Kidney (tissue), 22 donors: ENCODE measurements around the gene PCIF1. TPM values are rescaled to one million over a fixed set of nuclear protein-coding genes. Genes with fewer than 3 reads are reported as not detected.

Experiments
- DNase-seq, 5 donors: peaks; one replicate each; pipeline ENCODE4 v3.0.0-alpha.2; 2013 to 2020
- FAIRE-seq: peaks from 2 replicates; lab custom pipeline; 2012; peaks lifted over from hg19 to GRCh38; lab: Jason Lieb, UNC
- H3K27ac ChIP-seq, 2 donors: one replicate each; pipeline ENCODE4 v1.7.0; 2013; ENCODE audit warnings: low read depth in 2 of 2, low read length in 2 of 2, inconsistent platforms in 1 of 2
- H3K27me3 ChIP-seq: one replicate; pipeline ENCODE4 v1.7.1; 2013; ENCODE audit warnings: low read length, inconsistent platforms; ENCODE audit not compliant: control insufficient read depth, insufficient read depth
- H3K36me3 ChIP-seq, 3 donors: one replicate each; pipeline versions ENCODE4 v1.7.0 to v1.7.1; 2013; ENCODE audit warnings: low read length in 3 of 3, control low read depth in 1 of 3, inconsistent platforms in 1 of 3; ENCODE audit not compliant: insufficient read depth in 3 of 3, control insufficient read depth in 2 of 3
- H3K4me1 ChIP-seq, 3 donors: one replicate each; pipeline versions ENCODE4 v1.7.0 to v1.7.1; 2013; ENCODE audit warnings: low read length in 3 of 3, inconsistent platforms in 1 of 3, low read depth in 1 of 3; ENCODE audit not compliant: control insufficient read depth in 2 of 3, insufficient read depth in 2 of 3
- H3K4me3 ChIP-seq, 3 donors: one replicate each; pipeline versions ENCODE4 v1.7.0 to v1.8.1; 2013; ENCODE audit warnings: low read length in 3 of 3, control low read depth in 1 of 3, inconsistent platforms in 1 of 3
- H3K9ac ChIP-seq, 3 donors: one replicate each; pipeline versions ENCODE4 v1.7.0 to v1.7.1; 2013; ENCODE audit warnings: low read length in 3 of 3, control low read depth in 1 of 3, inconsistent platforms in 1 of 3
- H3K9me3 ChIP-seq, 3 donors: one replicate each; pipeline versions ENCODE4 v1.7.0 to v1.7.1; 2013; ENCODE audit warnings: low read length in 3 of 3, control low read depth in 1 of 3, inconsistent platforms in 1 of 3; ENCODE audit not compliant: control insufficient read depth in 2 of 3, insufficient read depth in 1 of 3
- CTCF ChIP-seq: IDR thresholded peaks from 3 replicates; pipeline ENCODE4 v1.5.1; 2012; ENCODE audit warnings: mild to moderate bottlenecking, moderate library complexity, borderline replicate concordance; ENCODE audit not compliant: insufficient read depth; ENCODE audit errors: extremely low read depth
- intact Hi-C: fragments of 100-400 bp; cut with DNase I; formaldehyde crosslinking; loops from one replicate; pipeline ENCODE4 v1.11.1; 2022
- long read RNA-seq, 10 donors: library from polyadenylated mRNA in 1 of 10; unstranded in 1 of 10; transcript quantifications; one replicate each; pipeline ENCODE4 v2.0.0 and lab custom pipeline, GENCODE V29; 2021 to 2026
- polyA plus RNA-seq: library from polyadenylated mRNA; stranded (reverse); fragments of 350-450 nt; fragmentation: Illumina TruSeq; extraction: RNeasy Lipid Tissue Mini Kit (QIAGEN cat#74804); gene quantifications from one replicate; pipeline ENCODE4 v1.2.3, GENCODE V29; 2014; ENCODE audit warnings: low read depth, low replicate concordance; ENCODE audit not compliant: insufficient read depth
- total RNA-seq: library from RNA; stranded (reverse); fragmentation: NEBNext Ultra II Directional; extraction: Animal tissue kit (Norgen Biotek cat#: 25700); gene quantifications from one replicate; pipeline ENCODE4 v1.2.1, GENCODE V29; 2021
- donor health status: control.
- donor health status: control.
- donor health status: control.
- donor health status: control.
- donor health status: control.
- donor health status: DM: yes; HTN: yes; CAD: no.
- donor health status: Normal renal cell carcinoma (clear cell type).

Gene PCIF1
- 43.1 TPM for total RNA-seq
- 27.4 TPM for polyA plus RNA-seq
- long read RNA-seq, donor 1, transcript PCIF1-201 (17 exons, 2,747 nt), result major isoform, 5 of 16 reads
- long read RNA-seq, donor 1, transcript PCIF1-203 (2 exons, 627 nt), result major isoform, 5 of 16 reads
- long read RNA-seq, donor 1, partial matches to known transcripts, result 6 of 16 reads
- long read RNA-seq, donor 1, other reads (novel, unspliced or antisense), result 0 of 16 reads
- long read RNA-seq, donor 2, transcript PCIF1-201 (17 exons, 2,747 nt), result major isoform, 9 of 18 reads
- long read RNA-seq, donor 2, partial matches to known transcripts, result 8 of 18 reads
- long read RNA-seq, donor 2, other reads (novel, unspliced or antisense), result 0 of 18 reads
- long read RNA-seq, donor 3, transcript PCIF1-201 (17 exons, 2,747 nt), result major isoform, 16 of 24 reads
- long read RNA-seq, donor 3, partial matches to known transcripts, result 5 of 24 reads
- long read RNA-seq, donor 3, other reads (novel, unspliced or antisense), result 0 of 24 reads
- long read RNA-seq, donor 4, transcript PCIF1-201 (17 exons, 2,747 nt), result major isoform, 12 of 26 reads
- long read RNA-seq, donor 4, partial matches to known transcripts, result 12 of 26 reads
- long read RNA-seq, donor 4, other reads (novel, unspliced or antisense), result 0 of 26 reads
- long read RNA-seq, donor 5, partial matches to known transcripts, result 0 of 3 reads
- long read RNA-seq, donor 5, other reads (novel, unspliced or antisense), result 0 of 3 reads
- long read RNA-seq, donor 6, partial matches to known transcripts, result 0 of 3 reads
- long read RNA-seq, donor 6, other reads (novel, unspliced or antisense), result 0 of 3 reads
- long read RNA-seq, donor 7, transcript PCIF1-201 (17 exons, 2,747 nt), result major isoform, 28 of 48 reads
- long read RNA-seq, donor 7, partial matches to known transcripts, result 11 of 48 reads
- long read RNA-seq, donor 7, other reads (novel, unspliced or antisense), result 8 of 48 reads
- long read RNA-seq, donor 8, transcript PCIF1-203 (2 exons, 627 nt), result major isoform, 5 of 18 reads
- long read RNA-seq, donor 8, partial matches to known transcripts, result 9 of 18 reads
- long read RNA-seq, donor 8, other reads (novel, unspliced or antisense), result 0 of 18 reads
- long read RNA-seq, donor 9, partial matches to known transcripts, result 10 of 15 reads
- long read RNA-seq, donor 9, other reads (novel, unspliced or antisense), result 0 of 15 reads
- long read RNA-seq, donor 10, transcript PCIF1-203 (2 exons, 627 nt), result major isoform, 5 of 9 reads
- long read RNA-seq, donor 10, partial matches to known transcripts, result 0 of 9 reads
- long read RNA-seq, donor 10, other reads (novel, unspliced or antisense), result 0 of 9 reads

- peak; percentile 99 for DNase-seq
- Histone ChIP-seq H3K4me1 (peaks cover 0 to 8% (median 5%) of the 10 kb centered on the region in 3 donors), H3K9ac (peak within 1 kb of the TSS; percentile 86 to 98 (median 90)), H3K36me3 (peaks cover 9 to 24% (median 20%) of the 10 kb centered on the region in 3 donors), H3K27me3 (no peaks in the 10 kb centered on the region), H3K4me3 (peak within 1 kb of the TSS; percentile 89 to 95 (median 94)), H3K9me3 (no peaks in the 10 kb centered on the region), H3K27ac (peak within 1 kb of the TSS; percentile 99 to 100)
- FAIRE-seq, result no peak
- peak; percentile 1 for TF ChIP-seq CTCF
- intact Hi-C loops, result no loop called here
Observed at GRCh38 chr20:45934586-45935415, at the start of gene PCIF1. TSS of gene PCIF1 (plus strand) at chr20:45934683. CDS start at chr20:45939000, 4,317 bp downstream.

- intact Hi-C loops, result no loop called here
- DNase-seq (peak in 1 of 5 donors; percentile 72), FAIRE-seq (no peak)
- H3K27ac ChIP-seq, result no peak overlapping the region
- no peak overlapping the region for H3K9ac ChIP-seq
- TF ChIP-seq CTCF, result no peak
- no peaks in the 10 kb centered on the region for H3K9me3 ChIP-seq
- no peaks in the 10 kb centered on the region for H3K27me3 ChIP-seq
- H3K36me3 ChIP-seq, result peaks cover 4 to 20% (median 13%) of the 10 kb centered on the region in 3 donors
- no peak overlapping the region for H3K4me3 ChIP-seq
- peaks cover 0 to 25% (median 0%) of the 10 kb centered on the region in 3 donors for H3K4me1 ChIP-seq
Observed at GRCh38 chr20:45886590-45887345, 47.7 kb upstream of the PCIF1 start.
